GM12892 (cell line): Measurements from ENCODE around the gene TSPAN14.

Experiments used
- DNase-seq: peaks from one replicate; pipeline ENCODE4 v3.0.0; 2011; ENCODE audit not compliant: insufficient read length
- FAIRE-seq: peaks from 2 replicates; lab custom pipeline; 2011; peaks lifted over from hg19 to GRCh38; lab: Jason Lieb, UNC
- POLR2A ChIP-seq: IDR thresholded peaks from 2 replicates; pipeline ENCODE4 v1.6.1; 2011; ENCODE audit warnings: low read depth, low read length, control low read depth
- POLR2AphosphoS5 ChIP-seq: IDR thresholded peaks from 2 replicates; pipeline ENCODE4 v1.6.1; 2011; ENCODE audit warnings: low read depth, low read length, control low read depth
- TAF1 ChIP-seq: IDR thresholded peaks from 2 replicates; pipeline ENCODE4 v1.6.1; 2011; ENCODE audit warnings: low read depth, mild to moderate bottlenecking, control low read depth, low read length, borderline replicate concordance

TSPAN14 gene

DNA sequence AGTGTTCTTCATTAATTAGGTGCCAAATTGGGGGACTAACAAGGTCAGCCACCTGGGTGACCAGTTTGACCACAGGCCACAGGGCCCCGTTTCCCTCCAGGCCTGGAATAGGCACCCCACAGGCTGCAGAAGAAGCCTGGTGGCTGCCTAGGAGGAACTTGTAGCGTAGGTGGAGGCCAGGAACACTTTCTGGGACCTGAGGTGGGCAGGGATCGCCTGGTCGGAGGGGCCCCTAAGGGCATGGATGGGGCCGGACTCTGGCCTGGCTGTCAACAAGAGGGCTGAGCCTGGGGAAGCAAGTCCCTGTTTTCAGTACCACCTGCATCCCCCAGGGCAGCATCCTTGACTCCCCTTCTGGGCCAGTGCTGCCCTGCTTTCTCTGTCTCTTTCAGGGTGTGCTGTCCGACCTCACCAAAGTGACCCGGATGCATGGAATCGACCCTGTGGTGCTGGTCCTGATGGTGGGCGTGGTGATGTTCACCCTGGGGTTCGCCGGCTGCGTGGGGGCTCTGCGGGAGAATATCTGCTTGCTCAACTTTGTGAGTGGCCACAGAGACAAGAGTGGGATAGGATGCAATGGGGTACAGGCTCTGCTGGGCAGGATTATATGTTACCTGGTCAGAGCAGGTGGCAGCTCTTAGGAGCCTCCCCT, 52.9 kb downstream of the TSPAN14 start:
- TF ChIP-seq TAF1 (no peak), POLR2A (no peak), POLR2AphosphoS5 (no peak)
- FAIRE-seq (no peak), DNase-seq (no peak)

DNA sequence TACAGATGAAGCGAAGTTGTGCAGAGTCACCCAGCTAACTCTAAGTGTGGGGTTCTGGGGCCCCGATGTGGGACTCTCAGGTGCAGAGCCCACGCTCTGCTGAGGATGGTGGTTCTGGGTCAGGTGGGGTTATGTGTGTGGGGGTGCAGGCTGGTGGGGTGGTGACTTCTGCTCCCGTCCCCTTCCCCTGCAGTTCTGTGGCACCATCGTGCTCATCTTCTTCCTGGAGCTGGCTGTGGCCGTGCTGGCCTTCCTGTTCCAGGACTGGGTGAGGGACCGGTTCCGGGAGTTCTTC, 54.9 kb downstream of the TSPAN14 start:
- FAIRE-seq, result no peak
- DNase-seq, result no peak
- TF ChIP-seq POLR2A, result no peak

DNA sequence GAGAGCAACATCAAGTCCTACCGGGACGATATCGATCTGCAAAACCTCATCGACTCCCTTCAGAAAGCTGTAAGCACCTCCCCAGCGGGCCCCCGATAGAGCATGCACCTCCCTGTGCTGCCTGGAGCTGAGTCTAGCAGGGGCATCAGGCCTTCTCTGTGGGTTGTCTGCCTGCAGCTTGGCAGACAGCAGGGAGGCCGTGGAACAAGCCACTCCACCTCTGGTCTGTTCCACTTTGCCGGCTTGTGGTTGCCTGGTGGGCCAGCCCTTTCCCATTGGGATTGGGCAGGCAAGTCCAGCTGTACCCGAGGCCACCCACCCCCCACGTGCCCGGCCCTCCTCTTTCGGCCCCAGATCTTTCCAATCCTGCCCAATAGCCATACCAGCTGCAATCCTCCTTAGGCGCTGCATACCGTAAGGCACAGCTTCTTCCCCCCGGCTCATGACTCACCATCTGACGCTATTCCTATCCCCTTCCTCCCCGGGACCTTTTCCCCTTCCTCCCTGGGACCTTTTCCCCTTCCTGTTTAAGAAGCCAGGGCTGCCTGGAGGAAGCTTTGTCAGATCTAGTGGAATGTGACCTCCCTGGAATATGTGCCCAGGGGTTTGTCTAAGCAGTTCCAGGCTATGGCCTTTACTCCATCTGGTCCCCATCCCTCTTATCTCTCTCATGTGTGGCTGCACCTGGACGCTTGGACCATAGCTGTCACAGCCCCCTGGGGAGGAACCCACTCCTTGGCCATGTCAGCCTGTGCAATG, 55.5 kb downstream of the TSPAN14 start:
- no peak for DNase-seq
- FAIRE-seq, result no peak
- TF ChIP-seq POLR2AphosphoS5 (no peak), POLR2A (no peak), TAF1 (no peak)

DNA sequence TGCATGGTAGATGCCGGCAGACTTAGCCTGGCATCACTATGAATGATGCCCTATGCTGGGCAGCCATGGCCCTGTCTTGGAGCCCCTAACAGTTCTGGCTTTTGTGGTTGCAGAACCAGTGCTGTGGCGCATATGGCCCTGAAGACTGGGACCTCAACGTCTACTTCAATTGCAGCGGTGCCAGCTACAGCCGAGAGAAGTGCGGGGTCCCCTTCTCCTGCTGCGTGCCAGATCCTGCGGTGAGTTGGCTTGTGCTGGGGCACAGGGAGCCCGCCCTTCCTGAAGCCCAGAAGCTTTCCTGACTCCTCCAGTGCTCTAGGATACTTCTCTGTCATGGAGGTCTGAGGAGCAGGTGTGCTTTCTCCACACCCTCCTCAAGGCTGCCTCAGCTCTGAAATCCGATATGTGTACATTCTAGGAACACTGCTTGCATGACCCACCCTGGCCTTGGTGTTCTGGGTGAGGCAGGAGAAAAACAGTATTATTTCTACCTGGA, 58.0 kb downstream of the TSPAN14 start:
- TF ChIP-seq TAF1, result no peak
- TF ChIP-seq POLR2A, result no peak
- TF ChIP-seq POLR2AphosphoS5, result no peak
- DNase-seq, result no peak
- FAIRE-seq, result no peak

DNA sequence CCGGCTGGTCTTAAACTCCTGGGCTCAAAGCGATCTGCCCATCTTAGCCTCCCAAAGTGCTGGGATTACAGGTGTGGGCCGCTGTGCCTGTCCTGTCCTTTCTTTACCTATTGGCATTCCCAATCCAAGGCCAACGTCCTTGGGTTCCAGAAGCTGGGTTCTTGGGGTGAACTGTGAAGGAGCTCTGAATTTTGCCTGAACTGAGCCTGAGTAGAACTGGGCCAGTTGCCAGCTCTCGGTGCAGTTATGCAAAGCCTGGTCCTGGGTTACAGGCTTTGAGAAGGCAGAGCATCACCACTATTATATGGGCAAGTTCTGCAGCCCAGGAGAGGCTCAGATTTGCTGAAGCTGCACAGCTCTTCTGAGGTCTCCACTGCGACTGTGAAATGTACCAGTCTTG, 59.0 kb downstream of the TSPAN14 start:
- no peak for TF ChIP-seq POLR2A
- TF ChIP-seq POLR2AphosphoS5, result no peak
- no peak for TF ChIP-seq TAF1
- DNase-seq, result no peak
- no peak for FAIRE-seq

DNA sequence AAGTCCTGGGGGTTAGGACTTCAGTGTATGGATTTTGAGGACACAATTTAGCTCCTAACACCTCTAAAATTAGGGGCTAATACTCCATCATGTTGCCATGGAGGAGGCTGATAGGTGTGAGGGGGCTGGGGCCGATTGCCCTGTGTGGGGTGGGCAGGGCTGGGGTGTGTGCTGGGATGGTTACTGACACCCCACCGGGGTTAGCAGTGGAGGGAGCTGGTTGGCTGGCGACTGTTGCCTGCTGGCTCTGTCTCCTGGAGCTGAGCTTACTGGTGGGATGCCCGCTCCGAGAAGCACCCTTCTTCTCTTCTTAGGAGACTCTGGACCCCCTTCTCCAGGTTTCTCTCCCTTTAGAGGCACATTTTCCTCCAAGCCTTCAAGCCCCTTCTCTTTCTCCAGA, 61.4 kb downstream of the TSPAN14 start:
- DNase-seq, result no peak
- FAIRE-seq, result no peak
- TF ChIP-seq TAF1, result no peak

DNA sequence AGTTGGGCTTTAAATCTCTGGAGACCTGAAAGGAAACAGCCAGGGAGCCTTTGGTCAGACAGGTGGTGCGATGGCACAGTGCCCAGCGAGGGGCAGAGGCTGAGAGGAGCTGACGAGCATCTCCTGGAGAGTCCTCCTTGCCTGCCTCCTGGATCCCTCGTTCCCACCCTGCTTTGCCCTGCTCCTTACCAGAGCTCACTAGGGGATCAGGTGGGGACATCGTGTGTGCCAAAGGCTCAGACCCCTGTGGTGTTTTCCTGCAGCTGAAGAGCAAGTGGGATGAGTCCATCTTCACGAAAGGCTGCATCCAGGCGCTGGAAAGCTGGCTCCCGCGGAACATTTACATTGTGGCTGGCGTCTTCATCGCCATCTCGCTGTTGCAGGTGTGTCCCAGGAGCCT, 61.8 kb downstream of the TSPAN14 start:
- TF ChIP-seq TAF1, result no peak
- TF ChIP-seq POLR2AphosphoS5, result no peak
- FAIRE-seq (no peak), DNase-seq (no peak)

DNA sequence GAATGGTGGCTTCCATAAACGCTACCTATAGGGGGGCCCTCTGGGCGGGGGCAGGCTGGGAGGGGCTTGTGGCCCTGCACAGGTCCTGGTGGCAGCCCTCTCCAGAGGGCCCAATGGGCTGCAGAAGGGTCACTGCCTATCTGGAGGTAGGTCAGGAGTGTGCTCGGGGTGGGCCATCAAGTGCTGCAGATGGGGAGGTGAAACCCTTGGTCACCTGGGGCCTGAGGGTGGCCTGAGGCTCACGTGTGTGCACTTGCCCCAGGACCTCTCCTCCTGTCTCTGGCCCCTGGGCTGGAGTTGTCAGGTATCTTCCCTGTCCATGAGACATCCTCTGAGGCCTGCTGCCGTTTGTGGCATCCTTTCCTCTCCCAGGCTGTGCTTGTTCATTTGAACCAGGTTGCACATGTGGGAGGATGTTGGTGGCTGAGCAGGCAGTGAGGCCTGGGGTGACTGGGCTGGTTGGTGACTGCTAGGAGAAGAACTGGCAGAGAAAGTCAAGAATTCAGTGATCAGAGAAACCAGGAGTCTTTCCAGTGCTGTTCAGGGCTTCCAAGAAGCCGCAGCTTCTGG, 62.5 kb downstream of the TSPAN14 start:
- DNase-seq (no peak), FAIRE-seq (no peak)
- no peak for TF ChIP-seq POLR2A
- TF ChIP-seq POLR2AphosphoS5, result no peak
- no peak for TF ChIP-seq TAF1

DNA sequence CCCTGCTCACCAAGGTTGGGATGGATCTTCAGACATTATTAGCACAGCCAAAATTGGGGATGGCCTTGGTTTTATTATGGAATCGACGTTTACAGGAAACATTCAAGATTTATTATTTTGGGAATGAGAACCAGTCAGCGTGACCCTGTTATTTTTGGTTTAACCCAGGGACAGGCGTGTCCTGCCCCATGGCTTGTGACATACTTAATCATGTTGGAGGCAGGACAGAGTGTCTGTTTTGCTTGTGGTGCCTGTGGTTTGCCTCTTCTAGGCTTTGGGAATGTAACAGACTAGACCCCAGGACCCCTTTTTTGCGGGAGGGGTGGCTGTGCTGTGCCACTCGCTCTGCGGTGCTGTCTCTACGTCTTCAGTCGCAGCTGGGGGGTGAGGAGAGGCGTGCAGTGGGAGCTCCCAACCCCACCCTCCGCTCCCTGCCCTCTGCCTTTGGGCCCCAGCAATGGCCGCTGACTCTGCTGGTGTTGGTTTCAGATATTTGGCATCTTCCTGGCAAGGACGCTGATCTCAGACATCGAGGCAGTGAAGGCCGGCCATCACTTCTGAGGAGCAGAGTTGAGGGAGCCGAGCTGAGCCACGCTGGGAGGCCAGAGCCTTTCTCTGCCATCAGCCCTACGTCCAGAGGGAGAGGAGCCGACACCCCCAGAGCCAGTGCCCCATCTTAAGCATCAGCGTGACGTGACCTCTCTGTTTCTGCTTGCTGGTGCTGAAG, 63.5 kb downstream of the TSPAN14 start:
- FAIRE-seq (no peak), DNase-seq (no peak)
- TF ChIP-seq POLR2A (no peak), POLR2AphosphoS5 (no peak), TAF1 (no peak)

DNA sequence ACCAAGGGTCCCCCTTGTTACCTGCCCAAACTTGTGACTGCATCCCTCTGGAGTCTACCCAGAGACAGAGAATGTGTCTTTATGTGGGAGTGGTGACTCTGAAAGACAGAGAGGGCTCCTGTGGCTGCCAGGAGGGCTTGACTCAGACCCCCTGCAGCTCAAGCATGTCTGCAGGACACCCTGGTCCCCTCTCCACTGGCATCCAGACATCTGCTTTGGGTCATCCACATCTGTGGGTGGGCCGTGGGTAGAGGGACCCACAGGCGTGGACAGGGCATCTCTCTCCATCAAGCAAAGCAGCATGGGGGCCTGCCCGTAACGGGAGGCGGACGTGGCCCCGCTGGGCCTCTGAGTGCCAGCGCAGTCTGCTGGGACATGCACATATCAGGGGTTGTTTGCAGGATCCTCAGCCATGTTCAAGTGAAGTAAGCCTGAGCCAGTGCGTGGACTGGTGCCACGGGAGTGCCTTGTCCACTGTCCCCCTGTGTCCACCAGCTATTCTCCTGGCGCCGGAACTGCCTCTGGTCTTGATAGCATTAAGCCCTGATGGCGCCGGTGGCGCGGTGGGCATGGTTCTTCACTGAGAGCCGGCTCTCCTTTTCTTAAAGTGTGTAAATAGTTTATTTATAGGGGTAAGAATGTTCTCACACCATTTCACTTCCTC, 64.2 kb downstream of the TSPAN14 start:
- FAIRE-seq (no peak), DNase-seq (no peak)
- TF ChIP-seq POLR2AphosphoS5 (no peak), POLR2A (no peak), TAF1 (no peak)

DNA sequence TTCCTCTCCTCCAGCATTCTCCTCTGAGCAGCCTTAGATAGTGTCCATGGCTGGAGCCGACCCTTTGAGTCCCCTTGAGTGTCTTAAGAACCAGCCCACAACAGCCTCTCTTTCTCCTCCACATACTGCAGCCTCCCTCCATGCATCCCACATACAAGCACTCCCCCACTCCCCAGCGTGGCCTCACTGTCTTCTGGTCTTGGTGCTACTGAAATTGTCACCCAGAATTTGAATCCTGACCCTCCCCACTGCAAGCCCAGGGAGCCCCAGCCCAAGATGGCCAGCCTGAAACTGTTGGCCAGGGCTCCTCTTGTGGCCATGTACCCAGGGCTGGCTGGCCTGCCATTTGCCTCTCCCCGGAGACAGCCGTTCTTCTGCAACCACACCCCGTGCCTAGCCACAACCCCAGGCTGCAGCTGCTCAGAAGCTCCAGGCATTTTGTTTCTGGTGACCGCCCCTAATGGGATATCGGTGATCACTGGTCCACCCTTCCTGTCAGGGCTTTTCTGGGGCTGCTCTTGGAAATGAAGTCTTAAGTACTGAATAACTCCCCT, 64.8 kb downstream of the TSPAN14 start:
- TF ChIP-seq TAF1 (no peak), POLR2AphosphoS5 (no peak), POLR2A (no peak)
- no peak for DNase-seq
- FAIRE-seq, result no peak
